Breast epithelium (tissue), 3 donors: ENCODE data around the gene CHD3.

Source experiments
- POLR2A ChIP-seq: fragments of 450-650 bp; IDR thresholded peaks from one replicate; pipeline ENCODE4 v1.6.1; 2016; ENCODE audit warnings: antibody characterized with exemption, mild to moderate bottlenecking, moderate library complexity
- TF ChIP-seq, protein P1 (sequence below), 3 donors: fragments of 450-650 bp; IDR thresholded peaks; one replicate each; pipeline ENCODE4 v1.5.1; 2016 to 2017; ENCODE audit warnings: antibody characterized with exemption in 3 of 3, mild to moderate bottlenecking in 3 of 3, moderate library complexity in 3 of 3

- TF ChIP-seq, protein P1, sequence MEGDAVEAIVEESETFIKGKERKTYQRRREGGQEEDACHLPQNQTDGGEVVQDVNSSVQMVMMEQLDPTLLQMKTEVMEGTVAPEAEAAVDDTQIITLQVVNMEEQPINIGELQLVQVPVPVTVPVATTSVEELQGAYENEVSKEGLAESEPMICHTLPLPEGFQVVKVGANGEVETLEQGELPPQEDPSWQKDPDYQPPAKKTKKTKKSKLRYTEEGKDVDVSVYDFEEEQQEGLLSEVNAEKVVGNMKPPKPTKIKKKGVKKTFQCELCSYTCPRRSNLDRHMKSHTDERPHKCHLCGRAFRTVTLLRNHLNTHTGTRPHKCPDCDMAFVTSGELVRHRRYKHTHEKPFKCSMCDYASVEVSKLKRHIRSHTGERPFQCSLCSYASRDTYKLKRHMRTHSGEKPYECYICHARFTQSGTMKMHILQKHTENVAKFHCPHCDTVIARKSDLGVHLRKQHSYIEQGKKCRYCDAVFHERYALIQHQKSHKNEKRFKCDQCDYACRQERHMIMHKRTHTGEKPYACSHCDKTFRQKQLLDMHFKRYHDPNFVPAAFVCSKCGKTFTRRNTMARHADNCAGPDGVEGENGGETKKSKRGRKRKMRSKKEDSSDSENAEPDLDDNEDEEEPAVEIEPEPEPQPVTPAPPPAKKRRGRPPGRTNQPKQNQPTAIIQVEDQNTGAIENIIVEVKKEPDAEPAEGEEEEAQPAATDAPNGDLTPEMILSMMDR (IDR thresholded peaks at IDR 0.05), result no peak
- TF ChIP-seq POLR2A, result no peak
Measured at GRCh38 chr17:7881276-7882054, 7.1 kb upstream of the CHD3 start.
